ENCODE data around the gene QRICH2. TPM values are rescaled to one million over a fixed set of nuclear protein-coding genes. Genes with fewer than 3 reads are reported as not detected.
"Not testable (repeated sequence)": the region's sequence is repeated elsewhere in the genome, so short reads cannot be mapped to it uniquely, and the experiment has no call there.

The QRICH2 gene
- total RNA-seq, 1 donor from 2014 or later, result 10.6 TPM

DNA sequence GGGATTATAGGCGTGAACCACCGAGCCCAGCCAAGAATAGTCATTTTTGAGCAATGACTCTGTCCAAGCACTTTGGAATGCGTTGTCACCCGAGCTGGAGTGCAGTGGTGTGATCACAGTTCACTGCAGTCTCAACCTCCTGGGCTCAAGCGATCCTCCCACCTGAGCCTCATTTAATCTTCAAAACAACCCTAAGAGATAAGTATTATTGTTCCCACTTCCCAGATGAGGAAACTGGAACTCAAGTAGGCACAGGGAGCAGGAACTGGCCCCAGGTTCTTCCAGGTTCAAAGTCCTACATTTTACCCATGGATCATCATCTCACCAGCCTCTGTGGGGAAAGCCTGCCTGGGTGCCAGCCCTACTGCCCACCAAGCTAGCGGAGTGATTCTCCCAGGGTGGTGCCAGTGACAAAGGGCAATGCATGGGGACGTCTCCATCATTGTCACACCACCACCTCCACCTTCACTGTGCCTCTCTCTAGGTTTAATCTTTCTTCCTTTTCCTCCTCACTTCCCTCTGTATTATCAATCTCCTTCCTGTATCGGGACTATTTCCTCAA lies 56.5 kb downstream of the QRICH2 start:
- intact Hi-C loops (cut with DNase I), result no loop called here
- no peaks in the 10 kb centered on the region for H3K4me1 ChIP-seq
- H3K27me3 ChIP-seq, result no peaks in the 10 kb centered on the region
- peak in 1 of 2 donors; percentile 44 for DNase-seq (ENCODE audit: low spot score in 2 of 2)
- no peak overlapping the region for H3K4me3 ChIP-seq
- no peaks in the 10 kb centered on the region for H3K36me3 ChIP-seq
- no peaks in the 10 kb centered on the region for H3K9me3 ChIP-seq
- TF ChIP-seq, protein P1, sequence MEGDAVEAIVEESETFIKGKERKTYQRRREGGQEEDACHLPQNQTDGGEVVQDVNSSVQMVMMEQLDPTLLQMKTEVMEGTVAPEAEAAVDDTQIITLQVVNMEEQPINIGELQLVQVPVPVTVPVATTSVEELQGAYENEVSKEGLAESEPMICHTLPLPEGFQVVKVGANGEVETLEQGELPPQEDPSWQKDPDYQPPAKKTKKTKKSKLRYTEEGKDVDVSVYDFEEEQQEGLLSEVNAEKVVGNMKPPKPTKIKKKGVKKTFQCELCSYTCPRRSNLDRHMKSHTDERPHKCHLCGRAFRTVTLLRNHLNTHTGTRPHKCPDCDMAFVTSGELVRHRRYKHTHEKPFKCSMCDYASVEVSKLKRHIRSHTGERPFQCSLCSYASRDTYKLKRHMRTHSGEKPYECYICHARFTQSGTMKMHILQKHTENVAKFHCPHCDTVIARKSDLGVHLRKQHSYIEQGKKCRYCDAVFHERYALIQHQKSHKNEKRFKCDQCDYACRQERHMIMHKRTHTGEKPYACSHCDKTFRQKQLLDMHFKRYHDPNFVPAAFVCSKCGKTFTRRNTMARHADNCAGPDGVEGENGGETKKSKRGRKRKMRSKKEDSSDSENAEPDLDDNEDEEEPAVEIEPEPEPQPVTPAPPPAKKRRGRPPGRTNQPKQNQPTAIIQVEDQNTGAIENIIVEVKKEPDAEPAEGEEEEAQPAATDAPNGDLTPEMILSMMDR (IDR thresholded peaks at IDR 0.05), result no peak
- H3K27ac ChIP-seq, result peak overlapping the region; percentile 31 to 52

GRCh38 chr17:76250141-76250540 lies 57.9 kb downstream of the QRICH2 start:
- TF ChIP-seq, protein P1 (IDR thresholded peaks at IDR 0.05), result no peak
- intact Hi-C loops (cut with DNase I), result no loop called here
- no peaks in the 10 kb centered on the region for H3K9me3 ChIP-seq
- no peak for DNase-seq (ENCODE audit: low spot score in 2 of 2)
- H3K4me3 ChIP-seq, result no peak overlapping the region
- H3K4me1 ChIP-seq, result no peaks in the 10 kb centered on the region
- no peaks in the 10 kb centered on the region for H3K36me3 ChIP-seq
- no peaks in the 10 kb centered on the region for H3K27me3 ChIP-seq
- no peak overlapping the region for H3K27ac ChIP-seq

DNA sequence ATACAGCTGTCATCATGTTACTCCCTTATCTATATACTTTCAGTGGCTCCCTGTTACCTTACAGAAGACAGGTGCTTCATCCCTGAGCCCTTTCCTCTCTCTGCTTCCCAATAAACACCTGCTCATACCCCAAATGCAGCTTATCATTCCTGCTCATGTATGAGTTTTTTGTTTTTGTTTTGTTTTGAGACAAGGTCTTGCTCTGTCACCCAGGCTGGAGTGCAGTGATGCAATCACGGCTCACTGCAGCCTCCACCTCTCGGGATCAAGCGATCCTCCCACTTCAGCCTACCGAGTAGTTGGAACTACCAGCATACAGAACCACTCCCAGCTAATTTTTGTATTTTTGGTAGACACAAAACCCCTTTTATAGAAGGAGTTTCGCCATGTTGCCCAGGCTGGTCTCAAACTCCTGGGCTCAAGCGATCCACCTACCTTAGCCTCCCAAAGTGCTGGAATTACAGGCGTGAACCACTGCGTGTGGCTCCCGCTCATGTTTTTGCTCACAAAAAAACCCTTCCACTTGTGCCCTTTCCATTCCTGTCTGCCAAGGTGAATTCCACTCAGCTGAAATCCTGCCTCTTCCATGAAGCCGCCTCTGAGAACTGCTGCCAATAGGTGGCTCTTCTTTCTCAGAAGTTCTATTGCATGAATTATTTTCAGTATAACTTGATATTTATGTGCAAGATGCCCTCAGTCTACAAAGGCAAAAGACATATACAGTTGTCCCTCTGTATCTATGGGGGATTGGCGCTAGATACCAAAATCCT lies 59.9 kb downstream of the QRICH2 start:
- Histone ChIP-seq H3K4me3 (no peak overlapping the region), H3K9me3 (no peaks in the 10 kb centered on the region), H3K27me3 (no peaks in the 10 kb centered on the region), H3K27ac (no peak overlapping the region), H3K36me3 (no peaks in the 10 kb centered on the region), H3K4me1 (no peaks in the 10 kb centered on the region)
- intact Hi-C loops (cut with DNase I), result no loop called here
- TF ChIP-seq, protein P1 (IDR thresholded peaks at IDR 0.05), result no peak
- no peak for DNase-seq (ENCODE audit: low spot score in 2 of 2)

GRCh38 chr17:76247304-76247703 lies 60.8 kb downstream of the QRICH2 start:
- TF ChIP-seq, protein P1 (IDR thresholded peaks at IDR 0.05), result no peak
- Histone ChIP-seq H3K27me3 (no peaks in the 10 kb centered on the region), H3K27ac (no peak overlapping the region), H3K9me3 (no peaks in the 10 kb centered on the region), H3K4me3 (no peak overlapping the region), H3K4me1 (no peaks in the 10 kb centered on the region), H3K36me3 (no peaks in the 10 kb centered on the region)
- no peak for DNase-seq (ENCODE audit: low spot score in 2 of 2)
- intact Hi-C loops (cut with DNase I), result no loop called here

GRCh38 chr17:76246080-76247066 lies 61.7 kb downstream of the QRICH2 start:
- H3K4me1 ChIP-seq, result peaks cover 0 to 3% of the 10 kb centered on the region in 2 donors
- intact Hi-C loops (cut with DNase I), result no loop called here
- H3K36me3 ChIP-seq, result no peaks in the 10 kb centered on the region
- no peak overlapping the region for H3K27ac ChIP-seq
- H3K4me3 ChIP-seq, result no peak overlapping the region
- TF ChIP-seq, protein P1 (IDR thresholded peaks at IDR 0.05), result no peak
- no peaks in the 10 kb centered on the region for H3K9me3 ChIP-seq
- no peaks in the 10 kb centered on the region for H3K27me3 ChIP-seq
- DNase-seq (ENCODE audit: low spot score in 2 of 2), result no peak

DNA sequence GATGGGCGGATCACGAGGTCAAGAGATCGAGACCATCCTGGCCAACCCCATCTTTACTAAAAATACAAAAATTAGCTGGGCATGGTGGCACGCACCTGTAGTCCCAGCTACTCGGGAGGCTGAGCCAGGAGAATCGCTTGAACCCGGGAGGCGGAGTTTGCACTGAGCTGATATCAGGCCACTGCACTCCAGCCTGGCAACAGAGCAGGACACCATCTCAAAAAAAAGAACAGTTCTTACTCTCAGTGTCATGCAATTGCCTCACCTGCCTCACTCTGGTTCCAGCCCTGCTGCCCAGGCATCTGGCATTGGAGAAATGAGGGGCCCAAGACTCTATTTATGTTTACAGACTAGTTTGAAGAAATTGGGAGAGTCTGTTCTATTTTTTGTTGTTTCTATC lies 63.4 kb downstream of the QRICH2 start:
- not testable (repeated sequence) for H3K27me3 ChIP-seq; H3K9me3 ChIP-seq; H3K36me3 ChIP-seq; H3K4me1 ChIP-seq; H3K27ac ChIP-seq; H3K4me3 ChIP-seq; DNase-seq (ENCODE audit: low spot score in 2 of 2)
- intact Hi-C loops (cut with DNase I), result loop anchor here (5.0 kb wide), 1 partner anchor 33 kb away; no protein-coding TSS in a partner anchor
